ENCODE results near the gene DISC1. TPM values are rescaled to one million over a fixed set of nuclear protein-coding genes. Genes with fewer than 3 reads are reported as not detected.
A peak's percentile ranks its signal among the peaks of the same experiment; 100 is the strongest.

Gene DISC1
- total and polyA plus RNA-seq, 11 donors = 0.76 to 12.8 (median 4.3) TPM

- ATAC-seq (no peak), DNase-seq (no peak)
- Histone ChIP-seq H3K36me3 (no peaks in the 10 kb centered on the region), H3K27ac (no peak overlapping the region), H3K4me3 (no peak overlapping the region), H3K27me3 (no peaks in the 10 kb centered on the region), H3K9me3 (peaks cover 0 to 8% (median 0%) of the 10 kb centered on the region in 12 donors), H3K4me1 (peaks cover 0 to 5% (median 0%) of the 10 kb centered on the region in 12 donors)
- intact Hi-C loops (cut with DNase I) = no loop called here
- TF ChIP-seq CTCF (IDR thresholded peaks at IDR 0.05) (no peak), POLR2A (IDR thresholded peaks at IDR 0.05) (no peak)
- 86 to 98% (median 95%) methylated on average over 3 of the region's 3 CpGs for WGBS, 4 donors
Observed at GRCh38 chr1:231733672-231734071, 107.1 kb downstream of the DISC1 start.

DNA sequence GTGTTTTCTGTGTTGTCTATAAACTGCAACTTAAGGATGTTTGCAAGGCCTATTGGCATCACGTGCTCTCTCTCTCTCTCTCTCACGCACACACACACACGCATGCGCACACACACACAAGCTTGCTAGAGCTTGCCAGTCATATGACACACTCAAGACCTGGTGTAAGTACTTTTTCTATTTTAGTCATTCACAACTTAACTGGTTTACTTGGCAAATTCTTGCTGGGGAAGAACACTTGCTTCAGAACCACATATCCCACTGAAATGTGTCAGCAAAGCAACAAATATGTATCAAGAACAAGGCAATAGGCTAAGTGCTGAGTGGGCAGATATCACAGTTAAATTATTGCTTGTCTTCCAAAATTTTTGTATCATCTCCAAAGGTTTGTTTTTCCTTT is 107.8 kb downstream of the DISC1 start:
- Histone ChIP-seq H3K36me3 (no peaks in the 10 kb centered on the region), H3K4me1 (peaks cover 0 to 3% (median 0%) of the 10 kb centered on the region in 12 donors), H3K4me3 (no peak overlapping the region), H3K27ac (peak overlapping the region in 1 of 12 donors; percentile 39), H3K27me3 (no peaks in the 10 kb centered on the region), H3K9me3 (peaks cover 0 to 9% (median 0%) of the 10 kb centered on the region in 12 donors)
- DNase-seq (peak in 3 of 5 donors; percentile 19 to 63 (median 40)), ATAC-seq (peak in 3 of 4 donors; percentile 22 to 60 (median 34))
- TF ChIP-seq CTCF (IDR thresholded peaks at IDR 0.05) (no peak), POLR2A (IDR thresholded peaks at IDR 0.05) (no peak)
- intact Hi-C loops (cut with DNase I) = no loop called here
- 62 to 77% (median 72%) methylated on average over 4 of the region's 4 CpGs for WGBS, 4 donors

- ATAC-seq (no peak), DNase-seq (no peak)
- TF ChIP-seq POLR2A (IDR thresholded peaks at IDR 0.05) (no peak), CTCF (IDR thresholded peaks at IDR 0.05) (no peak)
- no peaks in the 10 kb centered on the region for H3K27me3 ChIP-seq
- no peak overlapping the region for H3K27ac ChIP-seq
- no peaks in the 10 kb centered on the region for H3K4me1 ChIP-seq
- WGBS, 4 donors = 70 to 76% (median 72%) methylated on average over 3 of the region's 3 CpGs
- no peaks in the 10 kb centered on the region for H3K36me3 ChIP-seq
- intact Hi-C loops (cut with DNase I) = no loop called here
- H3K9me3 ChIP-seq = peaks cover 0 to 9% (median 0%) of the 10 kb centered on the region in 12 donors
- no peak overlapping the region for H3K4me3 ChIP-seq
Observed at GRCh38 chr1:231735411-231735810, 108.8 kb downstream of the DISC1 start.

- DNase-seq = no peak
- Histone ChIP-seq H3K27ac (no peak overlapping the region), H3K36me3 (peaks cover 0 to 3% (median 0%) of the 10 kb centered on the region in 9 donors), H3K27me3 (no peaks in the 10 kb centered on the region), H3K9me3 (peaks cover 0 to 9% (median 0%) of the 10 kb centered on the region in 12 donors), H3K4me1 (no peaks in the 10 kb centered on the region), H3K4me3 (no peak overlapping the region)
- intact Hi-C loops (cut with DNase I) = no loop called here
- TF ChIP-seq POLR2A (IDR thresholded peaks at IDR 0.05) (no peak), CTCF (IDR thresholded peaks at IDR 0.05) (no peak)
- no peak for ATAC-seq
- WGBS, 4 donors = 92 to 100% (median 94%) methylated on average over 2 of the region's 2 CpGs
Observed at GRCh38 chr1:231735941-231736340, 109.4 kb downstream of the DISC1 start.
